Naive thymus-derived CD8-positive, alpha-beta T cell (primary cell): ENCODE data around the gene KIF26A. TPM values are rescaled to one million over a fixed set of nuclear protein-coding genes. Genes with fewer than 3 reads are reported as not detected.

Experiments used
- ATAC-seq, 2 donors: fragments of 150-1000 bp; cut with Tn5 transposase in 1 of 2; sonication (Bioruptor Pico), chemical (Tn5 transposase) in 1 of 2; 1 replicate in 1 of 2; 2 replicates in 1 of 2; pipeline ENCODE4 v1.10.0; 2021; ENCODE audit warnings: mild to moderate bottlenecking in 2 of 2, moderate library complexity in 2 of 2
- POLR2A ChIA-PET: fragments of 350-600 bp; sonication (Branson Sonifier 250); formaldehyde crosslinking; loops from one replicate; lab custom pipeline; 2021; ENCODE audit warnings: antibody characterized with exemption; lab: Charles Lee
- DNase-seq, 10 donors: peaks; one replicate each; pipeline versions ENCODE4 v3.0.0 to v3.0.0-alpha.2; 2020 to 2022
- H3K27ac Mint-ChIP-seq, 10 donors: one replicate each; pipeline ENCODE4 v1.8.0; 2020 to 2022; ENCODE audit warnings: mild to moderate bottlenecking in 10 of 10, mixed read lengths in 10 of 10, moderate library complexity in 4 of 10, inconsistent platforms in 1 of 10
- H3K27me3 Mint-ChIP-seq, 5 donors: one replicate each; pipeline ENCODE4 v1.8.0; 2021 to 2022; ENCODE audit warnings: mixed read lengths in 5 of 5
- H3K36me3 Mint-ChIP-seq, 3 donors: one replicate each; pipeline ENCODE4 v1.8.0; 2020 to 2022; ENCODE audit warnings: mixed read lengths in 3 of 3, mild to moderate bottlenecking in 2 of 3, inconsistent platforms in 1 of 3
- H3K4me1 Mint-ChIP-seq, 4 donors: one replicate each; pipeline ENCODE4 v1.8.0; 2021 to 2022; ENCODE audit warnings: mixed read lengths in 4 of 4
- H3K4me3 Mint-ChIP-seq, 10 donors: one replicate each; pipeline ENCODE4 v1.8.0; 2020 to 2022; ENCODE audit warnings: mild to moderate bottlenecking in 10 of 10, mixed read lengths in 10 of 10, moderate library complexity in 6 of 10, inconsistent platforms in 1 of 10
- H3K9me3 Mint-ChIP-seq, 9 donors: one replicate each; pipeline ENCODE4 v1.8.0; 2020 to 2022; ENCODE audit warnings: mixed read lengths in 9 of 9, mild to moderate bottlenecking in 3 of 9, inconsistent platforms in 1 of 9, moderate library complexity in 1 of 9
- polyA plus RNA-seq, 3 donors: library from polyadenylated mRNA; unstranded; fragments of 300-500 nt; fragmentation: Illumina TruSeq; gene quantifications; one replicate each; pipeline ENCODE4 v1.2.3, GENCODE V29; 2021
- total RNA-seq, 8 experiments: library from RNA in 2 of 8; stranded (reverse) in 2 of 8; gene quantifications; one replicate each; pipeline ENCODE4 v1.2.3 and lab custom pipeline; 2021 to 2026

The KIF26A gene
- total and polyA plus RNA-seq, 5 experiments from 2014 or later = 0.10 to 0.11 TPM; not detected in 3

GRCh38 chr14:104215706-104216334, 77.4 kb downstream of the KIF26A start:
- ATAC-seq = no peak
- POLR2A ChIA-PET = no interaction called here

GRCh38 chr14:104216457-104216856, 78.1 kb downstream of the KIF26A start:
- Mint-ChIP-seq H3K9me3 (peaks cover 0 to 1% (median 0%) of the 10 kb centered on the region in 9 donors), H3K4me3 (no peak overlapping the region), H3K4me1 (peaks cover 0 to 3% (median 0%) of the 10 kb centered on the region in 4 donors), H3K27me3 (peaks cover 1 to 55% (median 18%) of the 10 kb centered on the region in 5 donors), H3K27ac (no peak overlapping the region), H3K36me3 (no peaks in the 10 kb centered on the region)
- POLR2A ChIA-PET = no interaction called here
- ATAC-seq (no peak), DNase-seq (no peak)

More at GRCh38 chr14:104215706-104216334, 77.4 kb downstream of the KIF26A start:
- H3K4me1 Mint-ChIP-seq = peaks cover 0 to 3% (median 0%) of the 10 kb centered on the region in 4 donors
- DNase-seq = no peak
- H3K27me3 Mint-ChIP-seq = peaks cover 1 to 53% (median 17%) of the 10 kb centered on the region in 5 donors
- H3K36me3 Mint-ChIP-seq = no peaks in the 10 kb centered on the region
- H3K27ac Mint-ChIP-seq = no peak overlapping the region
- H3K9me3 Mint-ChIP-seq = peaks cover 0 to 1% (median 0%) of the 10 kb centered on the region in 9 donors
- no peak overlapping the region for H3K4me3 Mint-ChIP-seq

GRCh38 chr14:104217486-104218360, 79.3 kb downstream of the KIF26A start:
- Mint-ChIP-seq H3K4me3 (no peak overlapping the region), H3K36me3 (no peaks in the 10 kb centered on the region), H3K9me3 (peaks cover 0 to 1% (median 0%) of the 10 kb centered on the region in 9 donors), H3K27ac (no peak overlapping the region), H3K4me1 (peaks cover 0 to 3% (median 0%) of the 10 kb centered on the region in 4 donors), H3K27me3 (peaks cover 6 to 54% (median 12%) of the 10 kb centered on the region in 5 donors)
- DNase-seq (peak in 1 of 10 donors; percentile 44), ATAC-seq (no peak)
- POLR2A ChIA-PET = no interaction called here

- H3K9me3 Mint-ChIP-seq = peaks cover 0 to 1% (median 0%) of the 10 kb centered on the region in 9 donors
- no peak overlapping the region for H3K4me3 Mint-ChIP-seq
- no peak for ATAC-seq
- peak in 1 of 10 donors; percentile 37 for DNase-seq
- H3K27me3 Mint-ChIP-seq = peaks cover 6 to 49% (median 12%) of the 10 kb centered on the region in 5 donors
- no peaks in the 10 kb centered on the region for H3K36me3 Mint-ChIP-seq
- H3K4me1 Mint-ChIP-seq = peaks cover 0 to 3% (median 1%) of the 10 kb centered on the region in 4 donors
- H3K27ac Mint-ChIP-seq = no peak overlapping the region
- POLR2A ChIA-PET = no interaction called here
Observed at GRCh38 chr14:104218361-104219180, 80.2 kb downstream of the KIF26A start.

- H3K36me3 Mint-ChIP-seq = no peaks in the 10 kb centered on the region
- H3K4me1 Mint-ChIP-seq = peaks cover 4 to 14% (median 8%) of the 10 kb centered on the region in 4 donors
- DNase-seq = peak in 1 of 10 donors; percentile 51
- peaks cover 10 to 49% (median 11%) of the 10 kb centered on the region in 5 donors for H3K27me3 Mint-ChIP-seq
- H3K27ac Mint-ChIP-seq = no peak overlapping the region
- no peak for ATAC-seq
- H3K4me3 Mint-ChIP-seq = no peak overlapping the region
- H3K9me3 Mint-ChIP-seq = peaks cover 0 to 1% (median 0%) of the 10 kb centered on the region in 9 donors
- POLR2A ChIA-PET = no interaction called here
Observed at GRCh38 chr14:104219731-104220214, 81.4 kb downstream of the KIF26A start.

- POLR2A ChIA-PET = no interaction called here
- H3K27ac Mint-ChIP-seq = no peak overlapping the region
- no peak overlapping the region for H3K4me3 Mint-ChIP-seq
- peak in 1 of 10 donors; percentile 35 for DNase-seq
- H3K9me3 Mint-ChIP-seq = peaks cover 0 to 1% (median 0%) of the 10 kb centered on the region in 9 donors
- peaks cover 8 to 48% (median 11%) of the 10 kb centered on the region in 5 donors for H3K27me3 Mint-ChIP-seq
- no peaks in the 10 kb centered on the region for H3K36me3 Mint-ChIP-seq
- ATAC-seq = no peak
- peaks cover 4 to 21% (median 9%) of the 10 kb centered on the region in 4 donors for H3K4me1 Mint-ChIP-seq
Observed at GRCh38 chr14:104220215-104221070, 82.1 kb downstream of the KIF26A start.

- DNase-seq (peak in 1 of 10 donors; percentile 60), ATAC-seq (no peak)
- Mint-ChIP-seq H3K27ac (no peak overlapping the region), H3K4me1 (peaks cover 4 to 28% (median 10%) of the 10 kb centered on the region in 4 donors), H3K9me3 (peaks cover 0 to 1% (median 0%) of the 10 kb centered on the region in 9 donors), H3K27me3 (peaks cover 8 to 48% (median 11%) of the 10 kb centered on the region in 5 donors), H3K4me3 (no peak overlapping the region), H3K36me3 (no peaks in the 10 kb centered on the region)
- POLR2A ChIA-PET = no interaction called here
Observed at GRCh38 chr14:104221071-104221625, 82.8 kb downstream of the KIF26A start.

- H3K27ac Mint-ChIP-seq = no peak overlapping the region
- DNase-seq = peak in 1 of 10 donors; percentile 57
- H3K9me3 Mint-ChIP-seq = peaks cover 0 to 1% (median 0%) of the 10 kb centered on the region in 9 donors
- H3K4me1 Mint-ChIP-seq = peaks cover 4 to 33% (median 12%) of the 10 kb centered on the region in 4 donors
- ATAC-seq = no peak
- H3K36me3 Mint-ChIP-seq = no peaks in the 10 kb centered on the region
- POLR2A ChIA-PET = no interaction called here
- peaks cover 8 to 48% (median 11%) of the 10 kb centered on the region in 5 donors for H3K27me3 Mint-ChIP-seq
- no peak overlapping the region for H3K4me3 Mint-ChIP-seq
Observed at GRCh38 chr14:104221636-104222369, 83.4 kb downstream of the KIF26A start.

GRCh38 chr14:104222396-104223036, 84.1 kb downstream of the KIF26A start:
- Mint-ChIP-seq H3K36me3 (no peaks in the 10 kb centered on the region), H3K4me1 (peaks cover 4 to 34% (median 15%) of the 10 kb centered on the region in 4 donors), H3K9me3 (peaks cover 0 to 4% (median 0%) of the 10 kb centered on the region in 9 donors), H3K27ac (peak overlapping the region in 1 of 10 donors; percentile 2), H3K4me3 (no peak overlapping the region), H3K27me3 (peaks cover 8 to 48% (median 11%) of the 10 kb centered on the region in 5 donors)
- POLR2A ChIA-PET = no interaction called here
- no peak for ATAC-seq
- peak in 1 of 10 donors; percentile 52 for DNase-seq
